Erythroblast (primary cell): ENCODE results near the gene INPP4B.

Experiments used
- GATA1 ChIP-seq: IDR thresholded peaks from 2 replicates; pipeline ENCODE4 v1.6.1; 2011; ENCODE audit warnings: low read depth, mild to moderate bottlenecking, control low read depth, low read length, moderate library complexity
- POLR2A ChIP-seq: IDR thresholded peaks from 2 replicates; pipeline ENCODE4 v1.6.1; 2011; ENCODE audit warnings: mild to moderate bottlenecking, low read length

DNA sequence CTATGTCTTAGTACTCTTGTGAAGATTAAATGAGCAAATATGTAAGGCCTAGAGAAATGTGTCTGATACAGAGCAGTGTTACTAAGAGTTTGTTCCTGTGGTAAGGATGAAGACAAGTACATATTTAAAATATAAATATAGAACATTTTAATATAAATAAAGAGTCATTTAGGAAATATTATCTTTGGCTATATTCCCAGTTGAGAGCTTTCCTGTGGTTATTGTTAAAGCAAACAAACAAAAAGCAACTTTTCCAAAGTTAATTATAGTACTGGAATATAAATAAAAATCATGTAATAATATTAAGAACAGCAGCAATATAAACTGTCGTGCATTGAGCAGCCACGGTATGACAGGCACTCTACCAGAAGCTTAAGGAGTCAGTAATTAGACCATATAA, 472.5 kb downstream of the INPP4B start:
- TF ChIP-seq POLR2A (no peak), GATA1 (no peak)
